Measurements from ENCODE around the gene AHRR. TPM values are rescaled to one million over a fixed set of nuclear protein-coding genes. Genes with fewer than 3 reads are reported as not detected.

AHRR gene
- total RNA-seq, 1 donor from 2014 or later = 2.6 TPM

DNA sequence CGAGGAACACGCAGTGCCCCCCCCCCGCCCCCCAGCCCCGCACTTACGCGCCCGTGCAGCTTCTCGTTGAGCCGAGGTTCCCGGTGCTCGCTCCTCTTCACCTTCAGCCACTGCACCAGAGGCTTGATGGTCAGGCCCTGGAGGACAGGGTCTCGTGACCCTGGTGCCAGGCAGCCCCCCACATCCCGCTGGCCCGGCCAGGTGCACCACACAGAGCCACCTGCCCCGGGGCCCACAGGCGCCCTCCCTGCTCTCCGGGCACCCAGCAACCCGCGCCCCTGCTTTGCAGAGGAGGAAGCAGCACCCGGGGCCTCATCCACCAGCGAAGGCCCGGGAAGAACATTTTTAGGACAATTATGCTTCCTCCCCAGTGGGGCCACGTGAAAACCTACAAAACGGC, 160.5 kb downstream of the AHRR start:
- H3K36me3 ChIP-seq (ENCODE audit: control insufficient read depth, insufficient read depth, low read length) = no peaks in the 10 kb centered on the region
- no peak overlapping the region for H3K4me3 ChIP-seq (ENCODE audit: low read depth, low read length)
- DNase-seq (ENCODE audit: low read depth) = no peak
- peaks cover 22% of the 10 kb centered on the region for H3K27me3 ChIP-seq (ENCODE audit: control insufficient read depth, insufficient read depth, low read length)
- TF ChIP-seq, protein P1, sequence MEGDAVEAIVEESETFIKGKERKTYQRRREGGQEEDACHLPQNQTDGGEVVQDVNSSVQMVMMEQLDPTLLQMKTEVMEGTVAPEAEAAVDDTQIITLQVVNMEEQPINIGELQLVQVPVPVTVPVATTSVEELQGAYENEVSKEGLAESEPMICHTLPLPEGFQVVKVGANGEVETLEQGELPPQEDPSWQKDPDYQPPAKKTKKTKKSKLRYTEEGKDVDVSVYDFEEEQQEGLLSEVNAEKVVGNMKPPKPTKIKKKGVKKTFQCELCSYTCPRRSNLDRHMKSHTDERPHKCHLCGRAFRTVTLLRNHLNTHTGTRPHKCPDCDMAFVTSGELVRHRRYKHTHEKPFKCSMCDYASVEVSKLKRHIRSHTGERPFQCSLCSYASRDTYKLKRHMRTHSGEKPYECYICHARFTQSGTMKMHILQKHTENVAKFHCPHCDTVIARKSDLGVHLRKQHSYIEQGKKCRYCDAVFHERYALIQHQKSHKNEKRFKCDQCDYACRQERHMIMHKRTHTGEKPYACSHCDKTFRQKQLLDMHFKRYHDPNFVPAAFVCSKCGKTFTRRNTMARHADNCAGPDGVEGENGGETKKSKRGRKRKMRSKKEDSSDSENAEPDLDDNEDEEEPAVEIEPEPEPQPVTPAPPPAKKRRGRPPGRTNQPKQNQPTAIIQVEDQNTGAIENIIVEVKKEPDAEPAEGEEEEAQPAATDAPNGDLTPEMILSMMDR (IDR thresholded peaks at IDR 0.05; ENCODE audit: insufficient read depth, low read length, poor library complexity, severe bottlenecking) = no peak

DNA sequence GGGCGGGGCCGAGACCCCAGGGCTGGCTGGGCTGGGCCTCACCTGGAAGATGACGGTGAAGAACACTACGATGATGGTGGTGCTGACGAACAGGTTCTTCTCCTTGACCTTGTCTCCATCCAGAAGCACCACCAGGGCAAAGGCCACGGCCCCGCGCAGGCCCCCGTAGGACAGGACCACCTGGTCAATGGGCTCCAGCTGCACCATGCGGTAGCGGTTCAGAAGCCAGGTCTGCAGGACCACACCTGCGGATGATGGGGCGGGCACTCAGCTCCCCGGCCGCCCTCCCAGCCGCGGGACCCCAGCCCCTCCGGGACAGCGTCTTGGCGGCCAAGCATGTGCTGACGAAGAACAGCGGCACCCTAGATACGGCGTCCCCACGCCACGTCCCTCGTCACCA, 161.0 kb downstream of the AHRR start:
- no peak overlapping the region for H3K4me3 ChIP-seq (ENCODE audit: low read depth, low read length)
- no peak for DNase-seq (ENCODE audit: low read depth)
- no peaks in the 10 kb centered on the region for H3K36me3 ChIP-seq (ENCODE audit: control insufficient read depth, insufficient read depth, low read length)
- peaks cover 17% of the 10 kb centered on the region for H3K27me3 ChIP-seq (ENCODE audit: control insufficient read depth, insufficient read depth, low read length)
- TF ChIP-seq, protein P1 (IDR thresholded peaks at IDR 0.05; ENCODE audit: insufficient read depth, low read length, poor library complexity, severe bottlenecking) = no peak

- TF ChIP-seq, protein P1 (IDR thresholded peaks at IDR 0.05; ENCODE audit: insufficient read depth, low read length, poor library complexity, severe bottlenecking) = no peak
- peaks cover 12% of the 10 kb centered on the region for H3K27me3 ChIP-seq (ENCODE audit: control insufficient read depth, insufficient read depth, low read length)
- no peaks in the 10 kb centered on the region for H3K36me3 ChIP-seq (ENCODE audit: control insufficient read depth, insufficient read depth, low read length)
- no peak overlapping the region for H3K4me3 ChIP-seq (ENCODE audit: low read depth, low read length)
- no peak for DNase-seq (ENCODE audit: low read depth)
Observed at GRCh38 chr5:483011-483410, 161.5 kb downstream of the AHRR start.

- Histone ChIP-seq H3K27me3 (ENCODE audit: control insufficient read depth, insufficient read depth, low read length) (peaks cover 11% of the 10 kb centered on the region), H3K36me3 (ENCODE audit: control insufficient read depth, insufficient read depth, low read length) (no peaks in the 10 kb centered on the region), H3K4me3 (ENCODE audit: low read depth, low read length) (no peak overlapping the region)
- TF ChIP-seq, protein P1 (IDR thresholded peaks at IDR 0.05; ENCODE audit: insufficient read depth, low read length, poor library complexity, severe bottlenecking) = no peak
- no peak for DNase-seq (ENCODE audit: low read depth)
Observed at GRCh38 chr5:483434-484140, 162.1 kb downstream of the AHRR start.

GRCh38 chr5:484556-484955, 163.0 kb downstream of the AHRR start:
- no peak for DNase-seq (ENCODE audit: low read depth)
- Histone ChIP-seq H3K27me3 (ENCODE audit: control insufficient read depth, insufficient read depth, low read length) (peaks cover 11% of the 10 kb centered on the region), H3K4me3 (ENCODE audit: low read depth, low read length) (no peak overlapping the region), H3K36me3 (ENCODE audit: control insufficient read depth, insufficient read depth, low read length) (no peaks in the 10 kb centered on the region)
- TF ChIP-seq, protein P1 (IDR thresholded peaks at IDR 0.05; ENCODE audit: insufficient read depth, low read length, poor library complexity, severe bottlenecking) = no peak
